ENCODE data around the gene TCF3.

TCF3 gene

GRCh38 chr19:1577929-1578618, 74.3 kb downstream of the TCF3 start:
- DNase-seq, result no peak

GRCh38 chr19:1577090-1577928, 75.1 kb downstream of the TCF3 start:
- no peak for DNase-seq

- no peak for DNase-seq
These were observed 75.9 kb downstream of the TCF3 start for GRCh38 chr19:1576242-1577089.

GRCh38 chr19:1575323-1576241, 76.8 kb downstream of the TCF3 start:
- DNase-seq, result no peak

GRCh38 chr19:1574354-1575136, 77.9 kb downstream of the TCF3 start:
- no peak for DNase-seq

- no peak for DNase-seq
These were observed 79.6 kb downstream of the TCF3 start for GRCh38 chr19:1572795-1573194.

GRCh38 chr19:1571358-1571757, 81.1 kb downstream of the TCF3 start:
- no peak for DNase-seq

GRCh38 chr19:1570836-1571235, 81.6 kb downstream of the TCF3 start:
- no peak for DNase-seq

- no peak for DNase-seq
These were observed 82.4 kb downstream of the TCF3 start for GRCh38 chr19:1569997-1570396.

- peak; percentile 91 for DNase-seq
These were observed 83.9 kb downstream of the TCF3 start, which contains the start of gene MEX3D for GRCh38 chr19:1568320-1569019. TSS of gene MEX3D (minus strand) at chr19:1568325. CDS start at chr19:1568058, 267 bp downstream.

GRCh38 chr19:1567848-1568227, 84.6 kb downstream of the TCF3 start:
- DNase-seq, result peak; percentile 75

- DNase-seq, result peak; percentile 56
These were observed 85.1 kb downstream of the TCF3 start for GRCh38 chr19:1567116-1567847.

- no peak for DNase-seq
These were observed 85.9 kb downstream of the TCF3 start for GRCh38 chr19:1566392-1567115.

- no peak for DNase-seq
These were observed 89.2 kb downstream of the TCF3 start for GRCh38 chr19:1563251-1563650.

GRCh38 chr19:1561236-1561842, 91.1 kb downstream of the TCF3 start:
- no peak for DNase-seq

GRCh38 chr19:1560286-1560882, 92.0 kb downstream of the TCF3 start:
- DNase-seq, result no peak
